ENCODE data around the gene HADHB. TPM values are rescaled to one million over a fixed set of nuclear protein-coding genes. Genes with fewer than 3 reads are reported as not detected.
"Not testable (repeated sequence)": the region's sequence is repeated elsewhere in the genome, so short reads cannot be mapped to it uniquely, and the experiment has no call there.

Gene HADHB
- polyA plus RNA-seq, 4 donors = 102 to 331 (median 189) TPM

DNA sequence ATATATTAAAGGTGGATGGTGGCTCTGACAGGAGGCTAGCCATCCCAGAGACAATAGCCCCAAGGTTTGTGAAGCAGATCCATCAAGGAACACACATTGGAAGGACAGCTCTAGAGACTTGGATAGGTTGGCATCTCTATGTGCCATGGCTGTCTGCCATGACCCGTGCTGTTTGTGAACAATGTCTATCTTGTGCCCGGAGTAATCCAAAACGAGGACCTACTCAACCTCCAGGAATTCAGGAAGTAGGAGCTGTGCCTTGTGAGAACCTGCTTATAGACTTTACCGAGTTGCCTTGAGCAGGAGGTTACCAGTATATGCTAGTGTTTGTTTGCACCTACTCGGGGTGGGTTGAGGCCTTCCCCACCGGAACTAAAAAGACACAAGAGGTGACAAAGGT lies 58.1 kb downstream of the HADHB start:
- no peaks in the 10 kb centered on the region for H3K9me3 ChIP-seq (ENCODE audit: control insufficient read depth in 2 of 2, insufficient read depth in 1 of 2, low read depth in 1 of 2, low read length in 1 of 2)
- H3K36me3 ChIP-seq (ENCODE audit: control insufficient read depth in 3 of 3, insufficient read depth in 2 of 3, low read depth in 1 of 3, low read length in 3 of 3) = no peaks in the 10 kb centered on the region
- H3K27ac ChIP-seq (ENCODE audit: low read depth in 1 of 3, low read length in 2 of 3) = no peak overlapping the region
- H3K4me1 ChIP-seq (ENCODE audit: control insufficient read depth in 3 of 3, insufficient read depth in 2 of 3, low read depth in 1 of 3, low read length in 2 of 3) = peaks cover 0 to 10% (median 4%) of the 10 kb centered on the region in 3 donors
- DNase-seq (no peak), FAIRE-seq (no peak)
- H3K4me3 ChIP-seq (ENCODE audit: low read depth in 1 of 3, low read length in 3 of 3) = no peak overlapping the region
- H3K27me3 ChIP-seq (ENCODE audit: control insufficient read depth in 3 of 3, insufficient read depth in 3 of 3, low read length in 3 of 3) = peaks cover 0 to 25% (median 0%) of the 10 kb centered on the region in 3 donors
- WGBS, 3 donors = 49 to 85% (median 64%) methylated on average over 6 of the region's 6 CpGs

DNA sequence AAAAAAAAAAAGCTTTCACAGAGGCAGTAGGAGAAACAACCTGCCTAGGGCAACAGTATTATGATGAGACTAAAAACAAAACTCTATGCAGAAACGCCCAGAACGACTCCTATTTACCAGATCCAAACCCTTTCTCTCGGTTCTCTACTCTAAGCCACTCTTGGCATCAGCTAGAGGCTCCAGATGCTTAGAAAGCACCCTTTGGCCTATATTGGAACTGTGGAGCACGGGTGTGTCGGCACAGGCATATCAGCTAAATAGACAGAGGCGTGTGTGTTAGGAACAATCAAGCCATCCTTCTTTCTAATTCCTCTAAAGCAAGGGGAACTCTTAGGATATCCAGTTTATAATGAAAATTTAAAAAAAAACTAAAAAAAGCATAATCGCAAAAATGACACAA lies 60.4 kb downstream of the HADHB start:
- H3K36me3 ChIP-seq (ENCODE audit: control insufficient read depth in 3 of 3, insufficient read depth in 2 of 3, low read depth in 1 of 3, low read length in 3 of 3); H3K4me1 ChIP-seq (ENCODE audit: control insufficient read depth in 3 of 3, insufficient read depth in 2 of 3, low read depth in 1 of 3, low read length in 2 of 3); H3K27ac ChIP-seq (ENCODE audit: low read depth in 1 of 3, low read length in 2 of 3); H3K4me3 ChIP-seq (ENCODE audit: low read depth in 1 of 3, low read length in 3 of 3); H3K9me3 ChIP-seq (ENCODE audit: control insufficient read depth in 2 of 2, insufficient read depth in 1 of 2, low read depth in 1 of 2, low read length in 1 of 2); FAIRE-seq: not testable (repeated sequence)
- 11 to 60% (median 44%) methylated on average over 7 of the region's 7 CpGs for WGBS, 3 donors
- peaks cover 0 to 10% (median 0%) of the 10 kb centered on the region in 3 donors for H3K27me3 ChIP-seq (ENCODE audit: control insufficient read depth in 3 of 3, insufficient read depth in 3 of 3, low read length in 3 of 3)
- DNase-seq = peak in 1 of 2 donors; percentile 85

DNA sequence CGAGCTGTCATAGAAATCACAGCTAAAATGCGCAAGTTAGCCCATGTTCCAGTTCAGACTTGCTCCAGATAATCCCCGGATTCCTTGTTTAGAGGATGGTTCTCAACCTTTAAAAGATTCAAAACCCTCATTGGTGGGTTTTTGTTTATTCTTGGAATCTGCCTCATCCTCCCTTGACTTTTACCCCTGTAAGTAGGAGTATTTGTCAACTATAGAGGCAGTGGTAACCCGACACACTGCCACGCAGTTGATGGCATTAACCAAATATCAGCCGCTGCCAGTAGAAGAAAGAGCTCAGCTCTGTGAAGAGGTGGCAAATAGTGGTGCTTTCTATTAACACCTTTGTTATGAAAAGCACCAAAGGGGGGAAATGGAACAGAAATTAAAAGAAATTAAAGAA lies 60.8 kb downstream of the HADHB start:
- H3K4me1 ChIP-seq (ENCODE audit: control insufficient read depth in 3 of 3, insufficient read depth in 2 of 3, low read depth in 1 of 3, low read length in 2 of 3) = peaks cover 0 to 2% (median 0%) of the 10 kb centered on the region in 3 donors
- DNase-seq (no peak), FAIRE-seq (no peak)
- H3K4me3 ChIP-seq (ENCODE audit: low read depth in 1 of 3, low read length in 3 of 3) = no peak overlapping the region
- H3K9me3 ChIP-seq (ENCODE audit: control insufficient read depth in 2 of 2, insufficient read depth in 1 of 2, low read depth in 1 of 2, low read length in 1 of 2) = no peaks in the 10 kb centered on the region
- H3K27ac ChIP-seq (ENCODE audit: low read depth in 1 of 3, low read length in 2 of 3) = no peak overlapping the region
- no peaks in the 10 kb centered on the region for H3K36me3 ChIP-seq (ENCODE audit: control insufficient read depth in 3 of 3, insufficient read depth in 2 of 3, low read depth in 1 of 3, low read length in 3 of 3)
- peaks cover 0 to 10% (median 0%) of the 10 kb centered on the region in 3 donors for H3K27me3 ChIP-seq (ENCODE audit: control insufficient read depth in 3 of 3, insufficient read depth in 3 of 3, low read length in 3 of 3)
- 32 to 69% (median 50%) methylated on average over 6 of the region's 6 CpGs for WGBS, 3 donors

DNA sequence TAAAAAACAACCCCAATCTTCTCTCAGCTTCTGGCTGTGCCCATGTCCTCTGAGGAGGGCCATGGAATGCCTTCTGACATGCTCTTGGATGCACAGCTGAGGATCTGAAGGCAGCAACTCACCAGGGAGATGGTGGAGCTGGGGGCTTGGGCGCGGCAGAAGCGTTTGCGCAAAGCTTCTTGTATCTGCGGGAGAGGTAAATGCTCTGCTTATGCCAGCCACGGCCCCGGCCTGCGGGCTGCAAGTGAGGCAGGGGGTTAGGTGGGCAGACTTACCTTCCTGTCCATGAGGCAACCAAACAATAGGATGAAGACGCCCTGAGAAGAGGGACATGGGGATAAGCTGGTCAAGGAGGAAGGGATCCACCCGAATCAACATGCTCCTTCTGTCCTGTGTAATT lies 65.2 kb downstream of the HADHB start:
- FAIRE-seq = no peak

DNA sequence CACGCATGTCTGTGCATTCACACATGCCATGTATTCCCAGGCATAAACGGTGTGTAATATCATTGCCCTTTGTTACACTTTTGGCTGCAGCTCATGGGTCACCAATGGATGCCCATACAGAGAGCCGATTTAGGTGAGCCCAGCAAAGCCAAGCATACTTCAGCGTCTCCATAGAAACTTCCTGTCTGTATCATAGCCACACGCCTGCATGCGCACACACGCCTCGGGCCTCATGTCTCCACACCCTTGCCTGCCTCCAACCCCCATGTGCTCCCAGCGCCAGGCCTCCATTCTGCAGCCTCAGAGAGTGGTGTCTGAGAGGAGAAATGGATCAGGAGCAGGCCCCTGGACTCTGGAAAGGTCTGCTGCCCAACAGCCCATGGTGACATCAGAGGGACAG lies 67.7 kb downstream of the HADHB start:
- no peaks in the 10 kb centered on the region for H3K27me3 ChIP-seq (ENCODE audit: control insufficient read depth in 3 of 3, insufficient read depth in 3 of 3, low read length in 3 of 3)
- no peak overlapping the region for H3K27ac ChIP-seq (ENCODE audit: low read depth in 1 of 3, low read length in 2 of 3)
- H3K4me1 ChIP-seq (ENCODE audit: control insufficient read depth in 3 of 3, insufficient read depth in 2 of 3, low read depth in 1 of 3, low read length in 2 of 3) = no peaks in the 10 kb centered on the region
- no peak for FAIRE-seq
- no peak overlapping the region for H3K4me3 ChIP-seq (ENCODE audit: low read depth in 1 of 3, low read length in 3 of 3)
- 80 to 83% (median 81%) methylated on average over 9 of the region's 9 CpGs for WGBS, 3 donors
- no peaks in the 10 kb centered on the region for H3K36me3 ChIP-seq (ENCODE audit: control insufficient read depth in 3 of 3, insufficient read depth in 2 of 3, low read depth in 1 of 3, low read length in 3 of 3)
- no peak for DNase-seq
- H3K9me3 ChIP-seq (ENCODE audit: control insufficient read depth in 2 of 2, insufficient read depth in 1 of 2, low read depth in 1 of 2, low read length in 1 of 2) = no peaks in the 10 kb centered on the region

More for the DNA sequence above, 65.2 kb downstream of the HADHB start:
- DNase-seq = no peak
- Histone ChIP-seq H3K9me3 (ENCODE audit: control insufficient read depth in 2 of 2, insufficient read depth in 1 of 2, low read depth in 1 of 2, low read length in 1 of 2) (no peaks in the 10 kb centered on the region), H3K27ac (ENCODE audit: low read depth in 1 of 3, low read length in 2 of 3) (no peak overlapping the region), H3K4me3 (ENCODE audit: low read depth in 1 of 3, low read length in 3 of 3) (no peak overlapping the region), H3K27me3 (ENCODE audit: control insufficient read depth in 3 of 3, insufficient read depth in 3 of 3, low read length in 3 of 3) (no peaks in the 10 kb centered on the region), H3K36me3 (ENCODE audit: control insufficient read depth in 3 of 3, insufficient read depth in 2 of 3, low read depth in 1 of 3, low read length in 3 of 3) (no peaks in the 10 kb centered on the region), H3K4me1 (ENCODE audit: control insufficient read depth in 3 of 3, insufficient read depth in 2 of 3, low read depth in 1 of 3, low read length in 2 of 3) (no peaks in the 10 kb centered on the region)
- WGBS, 3 donors = 83 to 90% (median 85%) methylated on average over 10 of the region's 10 CpGs

DNA sequence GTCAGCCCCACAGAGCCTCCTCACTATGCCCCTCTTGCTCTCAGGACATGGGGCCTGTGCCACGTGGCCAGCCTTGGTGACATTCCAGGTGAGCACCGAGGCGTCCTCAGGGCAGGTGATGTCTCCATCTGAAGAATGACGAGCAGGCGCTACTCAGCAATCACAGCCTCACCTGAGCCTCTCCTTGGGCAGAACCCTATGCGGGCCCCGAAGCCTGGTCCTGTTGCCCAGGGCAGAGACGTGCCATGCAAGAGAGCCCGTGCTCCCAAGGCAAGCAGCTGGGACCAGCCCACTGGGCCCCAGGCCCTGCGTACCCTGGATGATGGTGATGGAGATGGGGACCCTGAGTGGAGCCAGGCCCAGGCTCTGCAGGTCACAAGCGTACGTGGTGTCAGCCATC lies 68.7 kb downstream of the HADHB start:
- no peak overlapping the region for H3K27ac ChIP-seq (ENCODE audit: low read depth in 1 of 3, low read length in 2 of 3)
- FAIRE-seq (no peak), DNase-seq (no peak)
- H3K4me3 ChIP-seq (ENCODE audit: low read depth in 1 of 3, low read length in 3 of 3) = no peak overlapping the region
- no peaks in the 10 kb centered on the region for H3K36me3 ChIP-seq (ENCODE audit: control insufficient read depth in 3 of 3, insufficient read depth in 2 of 3, low read depth in 1 of 3, low read length in 3 of 3)
- H3K27me3 ChIP-seq (ENCODE audit: control insufficient read depth in 3 of 3, insufficient read depth in 3 of 3, low read length in 3 of 3) = no peaks in the 10 kb centered on the region
- no peaks in the 10 kb centered on the region for H3K9me3 ChIP-seq (ENCODE audit: control insufficient read depth in 2 of 2, insufficient read depth in 1 of 2, low read depth in 1 of 2, low read length in 1 of 2)
- WGBS, 3 donors = 85 to 90% (median 85%) methylated on average over 12 of the region's 12 CpGs
- H3K4me1 ChIP-seq (ENCODE audit: control insufficient read depth in 3 of 3, insufficient read depth in 2 of 3, low read depth in 1 of 3, low read length in 2 of 3) = no peaks in the 10 kb centered on the region

DNA sequence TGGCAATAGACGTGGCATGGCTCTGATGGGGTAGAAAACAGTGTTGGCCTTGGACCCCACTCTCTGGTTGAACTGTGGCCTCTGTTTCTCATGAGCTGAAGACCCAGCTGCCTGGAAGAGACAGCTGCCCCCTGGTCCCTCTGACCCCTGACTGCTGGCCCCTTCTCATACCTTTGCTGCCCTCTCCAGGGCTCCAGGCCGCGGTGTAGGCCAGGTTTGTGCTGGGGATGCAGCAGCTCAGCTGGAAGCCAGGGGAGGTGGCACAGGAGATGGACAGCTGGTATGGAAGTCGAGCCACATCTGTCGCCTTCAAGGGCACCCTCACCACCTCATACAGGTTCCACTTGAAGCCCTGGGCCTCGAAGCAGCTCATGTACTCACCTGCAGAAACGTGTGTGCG lies 69.5 kb downstream of the HADHB start:
- no peak overlapping the region for H3K27ac ChIP-seq (ENCODE audit: low read depth in 1 of 3, low read length in 2 of 3)
- no peaks in the 10 kb centered on the region for H3K36me3 ChIP-seq (ENCODE audit: control insufficient read depth in 3 of 3, insufficient read depth in 2 of 3, low read depth in 1 of 3, low read length in 3 of 3)
- no peak for FAIRE-seq
- H3K9me3 ChIP-seq (ENCODE audit: control insufficient read depth in 2 of 2, insufficient read depth in 1 of 2, low read depth in 1 of 2, low read length in 1 of 2) = no peaks in the 10 kb centered on the region
- whole genome bisulfite sequencing, 3 donors = 76 to 80% (median 77%) methylated on average over 8 of the region's 8 CpGs
- H3K4me3 ChIP-seq (ENCODE audit: low read depth in 1 of 3, low read length in 3 of 3) = no peak overlapping the region
- no peaks in the 10 kb centered on the region for H3K4me1 ChIP-seq (ENCODE audit: control insufficient read depth in 3 of 3, insufficient read depth in 2 of 3, low read depth in 1 of 3, low read length in 2 of 3)
- H3K27me3 ChIP-seq (ENCODE audit: control insufficient read depth in 3 of 3, insufficient read depth in 3 of 3, low read length in 3 of 3) = no peaks in the 10 kb centered on the region
- no peak for DNase-seq

DNA sequence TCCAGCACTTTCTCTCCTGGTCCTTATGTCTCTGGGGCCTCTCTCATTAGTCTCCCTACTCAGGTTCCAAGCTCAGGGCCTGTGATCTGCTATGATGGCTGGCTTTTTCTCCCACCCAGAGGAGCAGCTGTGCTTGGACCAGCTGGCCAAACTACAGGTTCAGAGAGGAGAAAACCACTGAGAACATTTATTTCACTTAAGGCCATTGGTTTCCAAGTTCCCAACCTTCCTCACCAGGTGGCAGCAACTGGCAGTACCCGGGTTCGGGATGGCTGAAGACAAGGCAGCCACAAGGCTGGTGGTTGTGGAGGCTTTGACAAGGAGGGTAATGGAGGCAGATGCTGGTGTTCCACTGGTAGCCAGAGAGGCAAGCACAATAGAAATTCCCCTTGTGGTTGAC lies 71.3 kb downstream of the HADHB start:
- H3K36me3 ChIP-seq (ENCODE audit: control insufficient read depth in 3 of 3, insufficient read depth in 2 of 3, low read depth in 1 of 3, low read length in 3 of 3) = no peaks in the 10 kb centered on the region
- no peaks in the 10 kb centered on the region for H3K4me1 ChIP-seq (ENCODE audit: control insufficient read depth in 3 of 3, insufficient read depth in 2 of 3, low read depth in 1 of 3, low read length in 2 of 3)
- no peak overlapping the region for H3K4me3 ChIP-seq (ENCODE audit: low read depth in 1 of 3, low read length in 3 of 3)
- 43 to 53% (median 52%) methylated on average over 2 of the region's 2 CpGs for WGBS, 3 donors
- peak in 1 of 2 donors; percentile 43 for DNase-seq
- no peak overlapping the region for H3K27ac ChIP-seq (ENCODE audit: low read depth in 1 of 3, low read length in 2 of 3)
- FAIRE-seq = no peak
- H3K27me3 ChIP-seq (ENCODE audit: control insufficient read depth in 3 of 3, insufficient read depth in 3 of 3, low read length in 3 of 3) = no peaks in the 10 kb centered on the region
- H3K9me3 ChIP-seq (ENCODE audit: control insufficient read depth in 2 of 2, insufficient read depth in 1 of 2, low read depth in 1 of 2, low read length in 1 of 2) = no peaks in the 10 kb centered on the region

DNA sequence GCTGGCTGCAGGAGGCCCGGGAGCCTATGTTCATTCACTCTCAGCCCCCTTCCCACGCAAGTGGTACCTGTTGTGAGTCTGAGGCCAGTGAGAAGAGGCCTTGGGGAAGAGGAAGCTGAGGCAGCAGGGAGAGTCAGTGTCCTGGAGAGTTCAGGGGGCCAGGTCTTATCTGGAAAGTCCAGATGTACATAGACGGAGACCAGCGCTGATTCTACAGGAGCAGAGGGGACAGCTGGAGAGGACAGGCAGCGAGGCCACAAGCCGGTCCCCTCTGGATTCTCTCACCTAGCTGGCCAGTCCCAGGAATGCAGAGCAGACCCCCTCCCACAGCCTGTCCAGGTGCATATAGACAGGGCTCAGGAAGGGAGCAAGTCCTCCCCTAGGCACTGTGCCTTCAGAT lies 72.1 kb downstream of the HADHB start:
- no peaks in the 10 kb centered on the region for H3K36me3 ChIP-seq (ENCODE audit: control insufficient read depth in 3 of 3, insufficient read depth in 2 of 3, low read depth in 1 of 3, low read length in 3 of 3)
- no peak for DNase-seq
- no peak for FAIRE-seq
- no peak overlapping the region for H3K4me3 ChIP-seq (ENCODE audit: low read depth in 1 of 3, low read length in 3 of 3)
- H3K9me3 ChIP-seq (ENCODE audit: control insufficient read depth in 2 of 2, insufficient read depth in 1 of 2, low read depth in 1 of 2, low read length in 1 of 2) = no peaks in the 10 kb centered on the region
- peaks cover 0 to 3% (median 0%) of the 10 kb centered on the region in 3 donors for H3K27me3 ChIP-seq (ENCODE audit: control insufficient read depth in 3 of 3, insufficient read depth in 3 of 3, low read length in 3 of 3)
- H3K27ac ChIP-seq (ENCODE audit: low read depth in 1 of 3, low read length in 2 of 3) = no peak overlapping the region
- WGBS, 3 donors = 84 to 94% (median 88%) methylated on average over 6 of the region's 6 CpGs
- no peaks in the 10 kb centered on the region for H3K4me1 ChIP-seq (ENCODE audit: control insufficient read depth in 3 of 3, insufficient read depth in 2 of 3, low read depth in 1 of 3, low read length in 2 of 3)
